Renal cortex interstitium (tissue), 11 donors: Measurements from ENCODE around the gene SEPTIN5. TPM values are rescaled to one million over a fixed set of nuclear protein-coding genes. Genes with fewer than 3 reads are reported as not detected.
"Not testable (repeated sequence)": the region's sequence is repeated elsewhere in the genome, so short reads cannot be mapped to it uniquely, and the experiment has no call there.

Experiments
- DNase-seq, 11 donors: peaks; one replicate each; pipeline ENCODE4 v3.0.0-alpha.2; 2013; ENCODE audit warnings: low read depth in 9 of 11, low spot score in 4 of 11; ENCODE audit errors: extremely low read depth in 1 of 11
- polyA plus RNA-seq, 3 donors: library from polyadenylated mRNA; unstranded; fragments of 120-200 nt; gene quantifications; one replicate each; pipeline ENCODE4 v1.2.1, GENCODE V29; 2013; ENCODE audit not compliant: insufficient read length in 3 of 3

SEPTIN5 gene
- polyA plus RNA-seq, 3 donors: 37.4 to 38.4 (median 37.7) TPM

- DNase-seq: not testable (repeated sequence)
Measured at GRCh38 chr22:19697871-19698270, 16.4 kb upstream of the SEPTIN5 start.

- no peak for DNase-seq
Measured at GRCh38 chr22:19700790-19701419, 13.4 kb upstream of the SEPTIN5 start.

GRCh38 chr22:19701420-19702145, 12.7 kb upstream of the SEPTIN5 start:
- no peak for DNase-seq

- DNase-seq: no peak
Measured at GRCh38 chr22:19703869-19704268, 10.4 kb upstream of the SEPTIN5 start.

- no peak for DNase-seq
Measured at GRCh38 chr22:19704355-19705015, 9.8 kb upstream of the SEPTIN5 start.

GRCh38 chr22:19705181-19705934, 8.9 kb upstream of the SEPTIN5 start:
- no peak for DNase-seq

GRCh38 chr22:19706661-19707151, 7.6 kb upstream of the SEPTIN5 start:
- no peak for DNase-seq

GRCh38 chr22:19707347-19708290, 6.7 kb upstream of the SEPTIN5 start:
- DNase-seq: no peak

GRCh38 chr22:19708321-19709011, 5.8 kb upstream of the SEPTIN5 start:
- DNase-seq: no peak

- no peak for DNase-seq
Measured at GRCh38 chr22:19709063-19709769, 5.1 kb upstream of the SEPTIN5 start.

- no peak for DNase-seq
Measured at GRCh38 chr22:19710020-19710768, 4.1 kb upstream of the SEPTIN5 start.

GRCh38 chr22:19710769-19711106, 3.6 kb upstream of the SEPTIN5 start:
- no peak for DNase-seq

GRCh38 chr22:19713245-19713644, 1.1 kb upstream of the SEPTIN5 start:
- no peak for DNase-seq

- no peak for DNase-seq
Measured at GRCh38 chr22:19713650-19714311, 522 bp upstream of the SEPTIN5 start.

GRCh38 chr22:19715188-19715930, 1.1 kb downstream of the SEPTIN5 start:
- no peak for DNase-seq
